Parathyroid adenoma (tissue), 2 donors: ENCODE results near the gene SMCR8.
A peak's percentile ranks its signal among the peaks of the same experiment; 100 is the strongest.

Experiments used
- H2AFZ ChIP-seq: fragments of 300-600 bp; sonication (generic); one replicate; pipeline ENCODE4 v1.7.0; 2017; ENCODE audit warnings: antibody characterized with exemption, mild to moderate bottlenecking
- H3K27ac ChIP-seq: fragments of 300-600 bp; sonication (generic); one replicate; pipeline ENCODE4 v1.7.0; 2017
- H3K27me3 ChIP-seq: fragments of 300-600 bp; sonication (generic); one replicate; pipeline ENCODE4 v1.7.0; 2017; ENCODE audit warnings: low read length; ENCODE audit not compliant: control insufficient read depth, insufficient read depth
- H3K36me3 ChIP-seq: fragments of 300-600 bp; sonication (generic); one replicate; pipeline ENCODE4 v1.7.0; 2017; ENCODE audit warnings: low read length; ENCODE audit not compliant: control insufficient read depth, insufficient read depth
- H3K4me1 ChIP-seq: fragments of 300-600 bp; sonication (generic); one replicate; pipeline ENCODE4 v1.7.0; 2017; ENCODE audit warnings: control low read depth
- H3K4me2 ChIP-seq: fragments of 300-600 bp; sonication (generic); one replicate; pipeline ENCODE4 v1.7.0; 2017; ENCODE audit warnings: low read length
- H3K4me3 ChIP-seq: fragments of 300-600 bp; sonication (generic); one replicate; pipeline ENCODE4 v1.7.0; 2017; ENCODE audit warnings: low read depth, low read length
- H3K79me2 ChIP-seq: fragments of 300-600 bp; sonication (generic); one replicate; pipeline ENCODE4 v1.7.0; 2017; ENCODE audit warnings: control low read depth
- H3K9ac ChIP-seq: fragments of 300-600 bp; sonication (generic); one replicate; pipeline ENCODE4 v1.7.0; 2017; ENCODE audit warnings: mild to moderate bottlenecking
- H3K9me3 ChIP-seq: fragments of 300-600 bp; sonication (generic); one replicate; pipeline ENCODE4 v1.7.0; 2017; ENCODE audit warnings: low read length; ENCODE audit not compliant: control insufficient read depth
- CTCF ChIP-seq: fragments of 300-600 bp; sonication (generic); IDR thresholded peaks from one replicate; pipeline ENCODE4 v1.7.0; 2017; ENCODE audit warnings: antibody characterized with exemption, mild to moderate bottlenecking
- donor health status: primary hyperparathyroidism.

SMCR8 gene

GRCh38 chr17:18315961-18316360 is 868 bp downstream of the SMCR8 start:
- Histone ChIP-seq H3K27me3 (no peaks in the 10 kb centered on the region), H2AFZ (no peak overlapping the region), H3K4me1 (peaks cover 14% of the 10 kb centered on the region), H3K4me3 (peak overlapping the region; percentile 94), H3K36me3 (no peaks in the 10 kb centered on the region), H3K79me2 (peaks cover 69% of the 10 kb centered on the region), H3K4me2 (peak overlapping the region; percentile 97), H3K9ac (no peak overlapping the region), H3K9me3 (no peaks in the 10 kb centered on the region), H3K27ac (peak overlapping the region; percentile 86)
- no peak for TF ChIP-seq CTCF

GRCh38 chr17:18318117-18318516 is 3.0 kb downstream of the SMCR8 start:
- H3K9me3 ChIP-seq, result no peaks in the 10 kb centered on the region
- H3K27ac ChIP-seq, result no peak overlapping the region
- H3K9ac ChIP-seq, result no peak overlapping the region
- H2AFZ ChIP-seq, result no peak overlapping the region
- peaks cover 66% of the 10 kb centered on the region for H3K79me2 ChIP-seq
- no peaks in the 10 kb centered on the region for H3K36me3 ChIP-seq
- H3K4me3 ChIP-seq, result no peak overlapping the region
- H3K4me2 ChIP-seq, result no peak overlapping the region
- no peak for TF ChIP-seq CTCF
- no peaks in the 10 kb centered on the region for H3K27me3 ChIP-seq
- peaks cover 14% of the 10 kb centered on the region for H3K4me1 ChIP-seq

GRCh38 chr17:18318771-18319450 is 3.8 kb downstream of the SMCR8 start:
- no peak for TF ChIP-seq CTCF
- no peak overlapping the region for H3K9ac ChIP-seq
- H3K27ac ChIP-seq, result no peak overlapping the region
- H3K9me3 ChIP-seq, result no peaks in the 10 kb centered on the region
- no peak overlapping the region for H3K4me3 ChIP-seq
- peaks cover 68% of the 10 kb centered on the region for H3K79me2 ChIP-seq
- H3K27me3 ChIP-seq, result no peaks in the 10 kb centered on the region
- no peak overlapping the region for H2AFZ ChIP-seq
- H3K4me2 ChIP-seq, result no peak overlapping the region
- H3K36me3 ChIP-seq, result no peaks in the 10 kb centered on the region
- peaks cover 14% of the 10 kb centered on the region for H3K4me1 ChIP-seq

GRCh38 chr17:18319604-18320256 is 4.6 kb downstream of the SMCR8 start:
- Histone ChIP-seq H3K36me3 (no peaks in the 10 kb centered on the region), H3K27me3 (no peaks in the 10 kb centered on the region), H3K9ac (no peak overlapping the region), H3K4me3 (no peak overlapping the region), H3K27ac (no peak overlapping the region), H3K4me1 (peaks cover 14% of the 10 kb centered on the region), H3K79me2 (peaks cover 68% of the 10 kb centered on the region), H2AFZ (no peak overlapping the region), H3K4me2 (peak overlapping the region; percentile 22), H3K9me3 (no peaks in the 10 kb centered on the region)
- peak; percentile 42 for TF ChIP-seq CTCF
